Loucy (cell line): Measurements from ENCODE around the gene PRLR.
"Not testable (repeated sequence)": the region's sequence is repeated elsewhere in the genome, so short reads cannot be mapped to it uniquely, and the experiment has no call there.

Experiments
- H2AFZ ChIP-seq: fragments of 200-600 bp; sonication (generic); 2 replicates; pipeline ENCODE4 v1.6.0; 2016; ENCODE audit warnings: antibody characterized with exemption, mild to moderate bottlenecking, low read length, moderate library complexity
- H3F3A ChIP-seq: fragments of 200-600 bp; 2 replicates; pipeline ENCODE4 v1.6.0; 2016; ENCODE audit warnings: antibody characterized with exemption, low read depth, mild to moderate bottlenecking
- H3K27me3 ChIP-seq: fragments of 200-600 bp; sonication (generic); 2 replicates; pipeline ENCODE4 v1.6.1; 2014; ENCODE audit warnings: low read length, mild to moderate bottlenecking; ENCODE audit not compliant: insufficient read depth, poor library complexity, severe bottlenecking
- H3K36me3 ChIP-seq: fragments of 200-600 bp; sonication (generic); 2 replicates; pipeline ENCODE4 v1.6.1; 2016; ENCODE audit warnings: low read length; ENCODE audit not compliant: insufficient read depth
- H3K4me1 ChIP-seq: fragments of 200-600 bp; sonication (generic); 2 replicates; pipeline ENCODE4 v1.5.1; 2014; ENCODE audit warnings: low read length, mild to moderate bottlenecking; ENCODE audit not compliant: insufficient read depth, poor library complexity, severe bottlenecking
- H3K4me2 ChIP-seq: fragments of 200-600 bp; sonication (generic); 2 replicates; pipeline ENCODE4 v1.6.0; 2014; ENCODE audit warnings: antibody characterized with exemption, low read length, low read depth, mild to moderate bottlenecking; ENCODE audit not compliant: poor library complexity, severe bottlenecking
- H3K4me3 ChIP-seq: fragments of 200-600 bp; sonication (generic); 2 replicates; pipeline ENCODE4 v1.5.1; 2014; ENCODE audit warnings: low read length, mild to moderate bottlenecking, mixed read lengths; ENCODE audit not compliant: poor library complexity, severe bottlenecking
- H3K79me2 ChIP-seq: fragments of 200-600 bp; sonication (generic); 2 replicates; pipeline ENCODE4 v1.6.1; 2014; ENCODE audit warnings: low read length; ENCODE audit not compliant: insufficient read depth
- H3K9ac ChIP-seq: fragments of 200-600 bp; sonication (generic); 2 replicates; pipeline ENCODE4 v1.6.0; 2014; ENCODE audit warnings: mild to moderate bottlenecking, low read depth, low read length, moderate library complexity; ENCODE audit not compliant: poor library complexity, severe bottlenecking
- H3K9me2 ChIP-seq: fragments of 200-600 bp; sonication (generic); replicated peaks from 2 replicates; pipeline ENCODE4 v1.6.1; 2016; ENCODE audit warnings: low read depth, low read length, mixed read lengths
- H3K9me3 ChIP-seq: fragments of 200-600 bp; sonication (generic); 2 replicates; pipeline ENCODE4 v1.6.1; 2014; ENCODE audit warnings: mild to moderate bottlenecking, antibody characterized with exemption, low read length, low read depth; ENCODE audit not compliant: insufficient read depth
- H4K20me1 ChIP-seq: fragments of 200-600 bp; sonication (generic); 2 replicates; pipeline ENCODE4 v1.6.0; 2014; ENCODE audit warnings: antibody characterized with exemption, low read length, mild to moderate bottlenecking; ENCODE audit not compliant: insufficient read depth, poor library complexity, severe bottlenecking
- EZH2phosphoT487 ChIP-seq: fragments of 200-600 bp; IDR thresholded peaks from 2 replicates; pipeline ENCODE4 v1.6.1; 2018; ENCODE audit warnings: antibody characterized with exemption, mild to moderate bottlenecking, moderate library complexity, borderline replicate concordance
- TF ChIP-seq, protein P1 (sequence below): fragments of 200-600 bp; sonication (generic); conservative IDR thresholded peaks from 2 replicates; pipeline ENCODE4 v1.5.1; 2014; ENCODE audit warnings: mild to moderate bottlenecking, antibody characterized with exemption, low read length

Gene PRLR

DNA sequence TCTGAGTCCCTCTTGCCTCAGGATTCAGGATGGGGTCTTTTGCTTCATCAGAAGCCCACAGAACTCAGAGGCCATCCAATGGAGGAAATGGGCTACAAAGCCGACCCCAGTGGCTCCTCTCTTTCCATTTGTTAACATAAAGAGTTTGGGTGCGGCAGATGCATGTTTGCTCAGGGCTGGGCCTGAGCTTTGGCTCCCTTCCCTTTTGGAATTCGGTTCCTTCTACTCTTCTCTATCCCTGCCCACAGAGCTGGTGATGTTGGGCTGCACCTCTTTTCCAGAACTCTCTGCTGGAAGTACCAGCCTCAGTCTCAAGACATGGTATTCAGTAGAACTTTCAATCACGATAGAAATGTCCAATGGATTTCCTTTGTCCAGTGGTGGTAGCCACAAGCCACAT is 115.6 kb downstream of the PRLR start:
- Histone ChIP-seq H2AFZ (no peak overlapping the region), H3K4me2 (no peak overlapping the region), H3K4me1 (peaks cover 8% of the 10 kb centered on the region), H3K79me2 (no peaks in the 10 kb centered on the region), H4K20me1 (no peaks in the 10 kb centered on the region), H3K9ac (no peak overlapping the region), H3K9me2 (no peaks in the 10 kb centered on the region), H3K36me3 (no peaks in the 10 kb centered on the region), H3K4me3 (no peak overlapping the region), H3K27me3 (no peaks in the 10 kb centered on the region), H3K9me3 (no peaks in the 10 kb centered on the region), H3F3A (no peaks in the 10 kb centered on the region)
- no peak for TF ChIP-seq EZH2phosphoT487
- TF ChIP-seq, protein P1, sequence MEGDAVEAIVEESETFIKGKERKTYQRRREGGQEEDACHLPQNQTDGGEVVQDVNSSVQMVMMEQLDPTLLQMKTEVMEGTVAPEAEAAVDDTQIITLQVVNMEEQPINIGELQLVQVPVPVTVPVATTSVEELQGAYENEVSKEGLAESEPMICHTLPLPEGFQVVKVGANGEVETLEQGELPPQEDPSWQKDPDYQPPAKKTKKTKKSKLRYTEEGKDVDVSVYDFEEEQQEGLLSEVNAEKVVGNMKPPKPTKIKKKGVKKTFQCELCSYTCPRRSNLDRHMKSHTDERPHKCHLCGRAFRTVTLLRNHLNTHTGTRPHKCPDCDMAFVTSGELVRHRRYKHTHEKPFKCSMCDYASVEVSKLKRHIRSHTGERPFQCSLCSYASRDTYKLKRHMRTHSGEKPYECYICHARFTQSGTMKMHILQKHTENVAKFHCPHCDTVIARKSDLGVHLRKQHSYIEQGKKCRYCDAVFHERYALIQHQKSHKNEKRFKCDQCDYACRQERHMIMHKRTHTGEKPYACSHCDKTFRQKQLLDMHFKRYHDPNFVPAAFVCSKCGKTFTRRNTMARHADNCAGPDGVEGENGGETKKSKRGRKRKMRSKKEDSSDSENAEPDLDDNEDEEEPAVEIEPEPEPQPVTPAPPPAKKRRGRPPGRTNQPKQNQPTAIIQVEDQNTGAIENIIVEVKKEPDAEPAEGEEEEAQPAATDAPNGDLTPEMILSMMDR = no peak

DNA sequence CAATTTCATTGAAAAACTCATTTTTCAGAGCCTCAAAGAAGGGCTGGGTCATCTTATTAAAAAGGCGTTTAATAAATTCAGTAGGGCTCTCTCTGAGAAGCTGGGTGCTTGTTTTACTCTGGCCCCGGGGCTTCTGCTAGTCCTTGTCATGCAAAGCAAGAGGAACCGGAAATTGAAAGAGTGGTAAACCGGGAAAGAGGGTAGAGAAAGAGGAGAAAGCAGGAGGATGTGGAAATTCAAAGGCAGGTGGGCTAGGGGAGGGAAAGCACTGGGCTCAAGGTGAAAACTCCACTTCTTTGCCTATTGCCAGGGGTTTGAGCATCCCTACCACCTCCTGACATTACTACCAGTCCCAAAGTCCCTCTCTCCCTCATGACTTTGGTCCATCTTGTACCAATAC is 118.0 kb downstream of the PRLR start:
- Histone ChIP-seq H3K9me3 (no peaks in the 10 kb centered on the region), H2AFZ (no peak overlapping the region), H3K4me1 (no peaks in the 10 kb centered on the region), H3F3A (no peaks in the 10 kb centered on the region), H3K27me3 (no peaks in the 10 kb centered on the region), H3K4me2 (no peak overlapping the region), H3K9me2 (no peaks in the 10 kb centered on the region), H3K4me3 (no peak overlapping the region), H3K9ac (no peak overlapping the region), H3K36me3 (no peaks in the 10 kb centered on the region), H3K79me2 (no peaks in the 10 kb centered on the region), H4K20me1 (no peaks in the 10 kb centered on the region)
- TF ChIP-seq, protein P1 = no peak
- TF ChIP-seq EZH2phosphoT487 = no peak

DNA sequence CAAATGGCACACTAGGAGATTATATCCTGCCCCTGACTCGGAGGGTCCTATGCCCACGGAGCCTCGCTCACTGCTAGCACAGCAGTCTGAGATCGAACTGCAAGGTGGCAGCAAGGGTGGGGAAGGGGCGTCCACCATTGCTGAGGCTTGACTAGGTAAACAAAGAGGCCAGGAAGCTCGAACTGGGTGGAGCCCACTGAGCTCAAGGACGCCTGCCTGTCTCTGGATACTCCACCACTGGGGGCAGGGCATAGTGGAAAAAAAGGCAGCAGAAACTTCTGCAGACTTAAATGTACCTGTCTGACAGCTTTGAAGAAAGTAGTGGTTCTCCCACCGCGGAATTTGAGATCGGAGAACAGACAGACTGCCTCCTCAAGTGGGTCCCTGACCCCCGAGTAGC is 125.7 kb downstream of the PRLR start:
- not testable (repeated sequence) for H3K9me3 ChIP-seq, H3K27me3 ChIP-seq, H3K4me2 ChIP-seq, H4K20me1 ChIP-seq, H3K9me2 ChIP-seq, H3K9ac ChIP-seq, H3K4me1 ChIP-seq, H2AFZ ChIP-seq, H3K4me3 ChIP-seq, H3F3A ChIP-seq, H3K36me3 ChIP-seq, H3K79me2 ChIP-seq

DNA sequence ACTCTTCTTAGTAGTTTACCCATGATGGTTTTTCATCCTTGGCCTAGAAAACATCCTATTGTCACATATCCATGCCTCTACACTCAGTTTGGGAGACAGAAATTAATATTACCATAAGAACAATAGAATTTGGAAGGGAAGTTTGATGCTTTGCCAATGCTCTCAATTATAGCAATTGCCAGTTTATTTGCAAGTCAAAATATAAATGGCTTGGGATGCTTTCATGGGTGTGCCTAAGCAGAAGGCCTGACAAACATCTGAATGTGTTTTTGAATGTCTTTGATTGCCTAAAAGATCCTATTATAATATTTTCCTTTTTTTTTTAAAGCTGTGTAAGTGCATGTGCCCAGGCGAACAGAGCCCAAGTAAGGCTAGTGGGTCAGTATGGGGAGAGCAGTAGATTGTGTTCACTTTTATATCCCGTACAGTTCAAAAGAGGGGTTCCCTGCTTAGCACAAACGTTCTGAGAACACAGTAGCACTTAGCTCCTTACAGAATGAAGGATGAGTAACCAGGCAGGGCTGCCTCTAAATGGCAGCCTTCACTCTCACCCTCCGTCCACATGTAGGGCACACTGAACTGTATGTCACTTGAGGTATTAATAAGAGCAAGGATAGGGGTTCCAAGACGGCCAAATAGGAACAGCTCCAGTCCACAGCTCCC is 126.5 kb downstream of the PRLR start:
- Histone ChIP-seq H3K27me3 (no peaks in the 10 kb centered on the region), H3K9me3 (no peaks in the 10 kb centered on the region), H2AFZ (no peak overlapping the region), H3K36me3 (no peaks in the 10 kb centered on the region), H3K9ac (no peak overlapping the region), H3K4me3 (no peak overlapping the region), H4K20me1 (no peaks in the 10 kb centered on the region), H3K79me2 (no peaks in the 10 kb centered on the region), H3K4me1 (no peaks in the 10 kb centered on the region), H3K4me2 (no peak overlapping the region), H3F3A (no peaks in the 10 kb centered on the region), H3K9me2 (no peaks in the 10 kb centered on the region)
- TF ChIP-seq EZH2phosphoT487 = no peak
- TF ChIP-seq, protein P1 = no peak

DNA sequence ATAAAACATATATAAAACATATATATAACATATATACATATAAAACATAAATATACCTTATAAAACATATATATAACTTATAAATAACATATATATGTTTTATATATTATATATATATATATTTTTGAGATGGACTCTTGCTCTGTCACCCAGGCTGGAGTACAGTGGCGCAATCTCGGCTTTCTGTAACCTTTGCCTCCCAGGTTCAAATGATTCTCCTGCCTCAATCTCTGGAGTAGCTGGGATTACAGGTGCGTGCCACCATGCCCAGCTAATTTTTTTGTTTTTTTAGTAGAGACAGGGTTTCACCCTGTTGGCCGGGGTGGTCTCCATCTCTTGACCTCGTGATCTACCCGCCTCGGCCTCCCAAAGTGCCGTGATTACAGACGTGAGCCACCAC is 128.6 kb downstream of the PRLR start:
- H3K79me2 ChIP-seq, H3K9me3 ChIP-seq, H3K36me3 ChIP-seq, H3F3A ChIP-seq, H4K20me1 ChIP-seq, H3K9ac ChIP-seq, H3K9me2 ChIP-seq, H3K4me1 ChIP-seq, H3K27me3 ChIP-seq, H2AFZ ChIP-seq, H3K4me2 ChIP-seq, H3K4me3 ChIP-seq: not testable (repeated sequence)
